Activated T-helper 9 cell treated with anti-CD3 and anti-CD28 coated beads, Interleukin-2, amount 50 U/mL, for 16 hours (primary cell): ENCODE measurements around the gene PICALM.
"Not testable (repeated sequence)": the region's sequence is repeated elsewhere in the genome, so short reads cannot be mapped to it uniquely, and the experiment has no call there.

Source experiments
- DNase-seq: peaks from one replicate; pipeline ENCODE4 v3.0.0-alpha.2; 2020; ENCODE audit warnings: low read depth

The PICALM gene

DNA sequence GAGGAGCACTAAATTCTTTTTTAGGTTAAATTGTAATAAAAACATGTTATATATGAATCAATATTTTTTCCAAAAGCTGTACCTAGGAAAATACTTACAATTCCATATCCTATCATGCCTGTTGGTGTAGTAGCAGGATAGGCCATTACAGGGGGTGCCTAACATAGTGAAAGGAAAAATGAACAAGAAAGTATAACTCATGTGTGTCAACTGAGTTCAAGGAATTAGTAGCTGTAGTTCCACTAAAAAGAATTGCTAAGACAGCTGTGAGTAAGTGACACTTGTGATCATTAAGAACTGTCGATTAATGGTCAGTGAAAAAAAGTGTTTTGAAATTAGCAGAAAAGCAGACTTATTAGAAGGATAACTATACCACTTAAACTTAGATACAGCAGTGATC, 92.4 kb downstream of the PICALM start:
- DNase-seq: no peak

DNA sequence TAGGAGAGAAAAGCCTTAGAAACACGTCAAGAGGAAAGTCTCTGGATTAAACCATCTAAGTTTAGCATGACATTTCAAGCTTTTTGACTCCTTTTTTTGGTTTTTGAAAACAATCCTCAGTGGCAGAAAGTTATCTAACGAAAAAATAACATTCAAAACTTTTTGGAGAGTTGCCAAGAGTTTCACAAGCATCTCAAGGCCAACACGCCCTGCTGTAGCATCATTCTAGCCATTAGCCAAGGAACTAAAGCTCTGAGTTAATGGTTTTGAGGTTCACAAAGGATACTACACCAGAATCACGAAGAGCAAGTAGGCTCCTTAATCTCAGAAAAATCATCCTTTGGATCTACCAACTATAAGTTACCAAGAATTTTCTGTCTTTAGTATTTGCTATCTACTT, 94.8 kb downstream of the PICALM start:
- no peak for DNase-seq

DNA sequence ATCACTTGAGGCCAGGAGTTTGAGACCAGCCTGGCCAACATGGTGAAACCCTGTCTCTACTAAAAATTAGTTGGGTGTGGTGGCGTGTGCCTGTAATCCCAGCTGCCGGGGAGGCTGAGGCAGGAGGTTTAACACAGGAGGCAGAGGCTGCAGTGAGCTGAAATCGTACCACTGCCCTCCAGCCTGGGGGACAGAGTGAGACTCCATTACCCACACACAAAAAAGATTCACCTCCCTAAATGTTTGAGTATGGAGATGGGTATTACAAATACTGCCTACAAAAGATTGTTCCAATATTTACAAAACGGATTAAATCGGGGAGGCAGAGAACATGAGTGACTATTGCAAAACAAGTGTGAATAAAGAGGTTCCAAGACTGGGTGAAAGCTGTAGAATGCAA, 98.3 kb downstream of the PICALM start:
- DNase-seq: no peak

DNA sequence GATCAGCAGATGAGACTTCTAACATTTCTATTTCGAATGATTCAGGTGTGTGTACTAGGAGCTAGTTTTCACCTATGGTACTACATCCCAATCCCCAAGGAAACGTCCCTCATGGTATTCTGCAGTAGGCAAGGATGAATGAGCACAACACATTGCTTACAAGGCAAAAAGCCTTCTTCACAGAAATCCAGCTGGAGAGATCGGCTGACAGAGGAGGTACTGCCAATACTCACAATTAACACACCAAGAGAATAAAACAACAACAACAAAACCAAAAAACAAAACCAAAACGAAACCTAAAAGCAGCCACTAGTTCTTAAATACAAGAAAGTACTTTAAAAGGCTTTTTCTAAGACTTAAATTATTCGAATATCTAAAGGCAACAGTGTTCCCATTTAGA, 101.4 kb downstream of the PICALM start:
- no peak for DNase-seq

DNA sequence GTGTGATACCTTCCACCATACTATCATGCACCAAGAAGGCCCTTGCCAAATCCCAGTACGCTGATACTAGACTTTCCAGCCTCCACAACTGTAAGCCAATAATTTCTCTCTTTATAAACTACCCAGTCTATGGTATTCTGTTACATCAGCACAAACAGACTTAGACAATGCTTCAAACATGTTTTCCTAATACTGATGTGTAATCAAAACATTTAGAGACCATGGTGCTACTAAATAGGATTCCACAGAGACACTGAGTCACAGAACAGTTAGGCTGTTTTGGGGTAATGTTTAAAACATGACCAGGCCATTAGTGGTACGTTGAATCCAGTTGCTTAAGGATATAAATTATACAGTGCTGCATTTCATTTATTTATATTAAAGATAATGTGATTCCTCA, 103.7 kb downstream of the PICALM start:
- no peak for DNase-seq

DNA sequence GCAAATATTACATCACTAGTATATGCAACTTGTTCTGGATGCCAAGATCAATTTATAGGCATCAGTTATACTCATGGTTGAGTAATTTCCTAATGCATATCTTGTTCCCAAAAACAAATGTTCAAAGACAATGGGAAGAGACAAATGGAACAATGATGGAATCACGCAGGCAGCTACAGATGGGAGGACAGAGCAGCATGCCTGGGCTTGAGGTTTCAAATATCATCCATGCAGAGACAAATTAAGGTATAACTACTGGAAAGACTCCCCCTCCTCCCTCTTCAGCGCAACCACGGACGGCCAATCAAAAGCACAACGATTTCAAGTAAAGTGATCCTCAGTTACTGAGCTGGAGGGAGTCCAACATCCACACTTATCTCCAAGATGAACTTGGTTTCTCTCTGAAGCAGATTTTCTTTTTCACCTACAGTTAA, 106.9 kb downstream of the PICALM start:
- no peak for DNase-seq

DNA sequence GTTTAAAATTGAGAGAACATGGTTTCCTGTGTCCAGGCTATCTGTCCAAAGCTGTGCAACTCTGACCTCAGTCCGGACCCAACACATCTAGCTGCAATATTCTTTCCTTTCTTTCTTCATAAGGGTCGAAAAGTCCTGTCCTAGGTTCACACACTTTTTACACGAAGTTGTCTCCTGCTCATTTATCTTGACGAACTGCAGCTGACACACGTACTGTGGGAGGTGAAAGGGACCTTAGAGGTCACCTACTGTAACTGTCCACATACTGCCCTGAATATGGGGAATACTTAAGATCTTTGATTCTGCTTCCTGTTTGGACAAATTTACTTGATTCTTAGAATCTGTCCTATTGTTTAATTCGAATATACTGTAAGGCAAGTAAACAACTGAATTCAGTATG, 107.8 kb downstream of the PICALM start:
- no peak for DNase-seq

DNA sequence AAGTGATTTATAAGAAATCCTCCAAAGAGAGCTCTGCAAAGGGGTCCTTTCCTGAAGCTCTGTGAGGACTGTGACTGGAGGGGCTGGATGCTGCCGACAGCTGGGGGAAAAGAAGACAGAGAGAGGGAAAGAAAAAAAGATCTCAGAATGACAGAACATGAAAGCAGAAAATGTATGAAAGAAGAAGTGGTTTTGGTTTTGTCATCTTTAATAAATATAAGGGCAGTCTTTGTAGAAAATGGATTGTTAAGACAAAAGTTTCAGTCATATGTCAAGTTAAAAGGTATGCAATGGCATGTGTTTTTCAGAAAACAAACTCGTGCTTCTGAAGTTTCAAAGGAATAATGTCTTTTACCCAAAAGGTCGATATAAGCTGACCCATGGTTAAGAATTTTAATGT, 108.2 kb downstream of the PICALM start:
- DNase-seq: no peak

DNA sequence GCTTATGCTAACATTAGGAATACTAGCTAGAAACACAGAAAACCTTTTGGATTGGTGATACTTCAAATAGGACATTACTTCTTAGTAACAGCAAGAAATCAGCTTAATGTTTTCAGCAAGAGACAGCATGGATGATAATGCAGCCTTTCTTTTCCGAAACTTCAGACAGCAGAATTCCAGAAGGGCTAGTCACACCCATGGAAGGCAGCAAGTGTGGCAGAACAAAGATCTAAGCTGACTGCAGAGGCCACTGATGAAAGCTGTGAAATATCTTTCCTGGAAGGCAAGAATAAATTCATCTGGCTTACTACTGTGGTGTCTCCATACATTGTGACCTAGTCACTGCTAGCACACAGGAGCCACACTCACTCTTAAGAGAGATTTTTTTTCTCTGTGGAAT, 113.4 kb downstream of the PICALM start:
- DNase-seq: no peak

DNA sequence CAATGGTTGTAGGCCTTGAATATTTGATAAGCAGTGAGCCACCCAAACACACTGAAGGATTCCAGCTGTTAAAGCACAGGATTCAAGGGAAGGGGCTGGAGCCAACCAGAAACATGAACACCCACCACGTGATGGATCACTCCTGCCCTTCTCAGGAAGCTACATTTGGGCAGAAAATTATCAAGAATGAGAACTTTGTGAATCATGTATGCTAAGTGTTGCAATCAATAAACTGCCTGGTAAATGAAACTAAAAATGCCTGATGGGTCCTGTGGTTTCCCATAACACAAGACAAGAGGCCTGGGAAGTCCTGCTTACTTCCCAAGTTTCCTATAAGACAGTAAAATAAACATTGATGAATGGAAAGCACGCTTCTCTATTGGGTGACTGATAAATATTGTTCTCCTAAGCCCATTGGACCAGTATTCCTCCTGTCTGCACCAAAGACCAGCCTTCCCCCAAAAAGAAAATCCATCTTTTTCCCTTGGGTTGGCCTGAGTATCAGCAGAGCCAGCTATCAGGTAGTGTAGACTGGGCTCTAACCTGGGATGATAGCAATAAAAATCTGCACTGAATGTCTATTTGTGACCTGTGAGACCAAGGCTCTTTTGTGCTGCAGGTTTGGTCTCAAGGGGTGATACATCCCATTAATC, 115.3 kb downstream of the PICALM start:
- DNase-seq: no peak

DNA sequence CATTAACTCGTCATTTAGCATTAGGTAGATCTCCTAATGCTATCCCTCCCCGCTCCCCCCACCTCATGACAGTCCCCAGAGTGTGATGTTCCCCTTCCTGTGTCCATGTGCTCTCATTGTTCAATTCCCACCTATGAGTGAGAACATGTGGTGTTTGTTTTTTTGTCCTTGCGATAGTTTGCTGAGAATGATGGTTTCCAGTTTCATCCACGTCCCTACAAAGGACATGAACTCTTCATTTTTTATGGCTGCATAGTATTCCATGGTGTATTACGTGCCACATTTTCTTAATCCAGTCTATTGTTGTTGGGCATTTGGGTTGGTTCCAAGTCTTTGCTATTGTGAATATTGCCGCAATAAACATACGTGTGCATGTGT, 116.8 kb downstream of the PICALM start:
- DNase-seq: not testable (repeated sequence)

DNA sequence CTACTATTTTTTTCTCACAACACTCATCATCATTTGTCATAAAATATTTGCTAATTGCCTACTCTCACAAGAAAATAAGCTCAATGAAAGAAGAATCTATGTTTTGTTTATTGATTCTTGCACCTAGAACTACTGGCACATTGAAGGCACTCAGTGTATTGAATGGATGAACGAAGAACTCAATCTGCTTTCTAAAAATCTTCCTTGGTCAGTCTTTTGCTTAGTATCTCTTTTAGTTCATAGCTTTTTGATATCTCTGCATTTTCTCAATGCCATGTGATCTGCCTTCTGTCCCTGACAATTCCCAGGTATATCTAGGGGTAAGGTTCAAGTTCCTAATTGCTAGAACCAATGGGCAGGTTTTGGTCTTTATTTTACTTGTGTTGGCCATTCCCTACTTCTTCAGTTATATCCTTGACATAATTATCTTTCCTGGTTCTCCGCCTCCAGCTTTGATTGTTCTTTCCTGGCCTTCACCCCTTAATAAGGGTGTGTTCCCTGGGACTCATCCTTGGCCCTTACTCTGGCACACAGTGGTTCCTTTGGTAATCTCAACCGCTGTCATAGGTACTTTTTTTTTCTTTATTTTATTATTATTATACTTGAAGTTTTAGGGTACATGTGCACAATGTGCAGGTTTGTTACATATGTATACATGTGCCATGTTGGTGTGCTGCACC, 117.3 kb downstream of the PICALM start:
- DNase-seq: no peak

DNA sequence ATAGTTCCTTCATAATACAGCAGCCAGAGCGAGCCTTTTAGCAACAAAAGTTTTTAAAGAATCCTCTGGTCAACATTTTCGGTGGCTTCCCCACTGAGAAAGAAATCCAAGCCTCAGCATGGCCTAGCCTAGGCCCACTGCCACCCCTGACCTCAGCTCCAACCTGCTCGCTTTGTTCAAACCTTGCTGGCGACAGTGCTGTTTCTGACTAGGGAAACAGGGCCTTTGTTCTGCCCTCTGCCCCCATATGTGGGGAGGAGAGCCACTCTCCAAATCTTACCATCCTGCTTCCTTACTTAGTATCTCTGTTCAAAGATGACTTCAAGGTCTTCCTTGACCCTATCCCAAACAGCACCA, 117.9 kb downstream of the PICALM start:
- DNase-seq: no peak

DNA sequence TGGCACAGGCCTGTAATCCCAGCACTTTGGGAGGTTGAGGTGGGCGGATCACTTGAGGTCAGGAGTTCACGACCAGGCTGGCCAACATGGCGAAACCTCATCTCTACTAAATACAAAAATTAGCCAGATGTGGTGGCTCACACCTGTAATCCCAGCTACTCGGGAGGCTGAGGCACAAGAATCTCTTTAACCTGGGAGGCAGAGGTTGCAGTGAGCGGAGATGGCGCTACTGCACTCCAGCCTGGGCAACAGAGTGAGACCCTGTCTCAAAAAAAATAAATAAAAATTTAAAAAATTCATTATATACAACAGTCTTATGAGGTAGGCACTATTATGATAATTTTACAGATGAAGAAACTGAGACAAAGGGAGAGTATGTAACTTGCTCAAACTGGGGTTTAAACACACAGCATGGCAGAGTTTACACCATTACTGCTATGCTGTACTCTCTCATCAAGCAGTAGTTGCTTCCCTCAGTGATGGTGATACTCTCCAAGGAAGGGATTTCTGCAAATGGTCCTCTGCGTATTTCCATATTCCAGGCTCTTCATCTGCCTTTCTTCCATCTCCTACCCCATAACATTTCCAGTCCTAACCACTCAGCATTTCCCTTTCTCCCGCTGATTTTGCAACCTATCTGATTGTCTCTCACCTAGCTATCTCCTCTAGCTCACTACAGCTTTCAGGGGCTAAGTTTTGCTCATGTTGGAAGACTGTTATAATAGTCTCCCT, 118.4 kb downstream of the PICALM start:
- DNase-seq: no peak

DNA sequence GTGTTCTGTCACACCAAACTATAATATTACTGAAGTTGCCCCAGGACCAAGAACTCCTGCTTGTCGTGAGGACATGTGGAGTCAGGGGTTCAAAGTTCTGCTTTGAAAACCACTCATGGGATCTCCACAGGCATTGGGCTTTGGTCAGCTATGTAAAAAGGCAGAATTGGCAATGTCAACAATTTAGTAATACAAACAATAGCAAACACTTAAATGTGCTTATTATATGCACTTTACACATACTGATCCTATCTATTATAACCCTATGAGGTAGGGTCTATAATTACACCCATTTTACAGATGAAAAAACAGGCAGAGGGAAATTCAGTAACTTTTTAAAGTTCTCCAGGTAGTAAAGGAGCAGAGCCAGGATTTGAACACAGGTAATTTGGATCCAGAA, 119.1 kb downstream of the PICALM start:
- DNase-seq: no peak

DNA sequence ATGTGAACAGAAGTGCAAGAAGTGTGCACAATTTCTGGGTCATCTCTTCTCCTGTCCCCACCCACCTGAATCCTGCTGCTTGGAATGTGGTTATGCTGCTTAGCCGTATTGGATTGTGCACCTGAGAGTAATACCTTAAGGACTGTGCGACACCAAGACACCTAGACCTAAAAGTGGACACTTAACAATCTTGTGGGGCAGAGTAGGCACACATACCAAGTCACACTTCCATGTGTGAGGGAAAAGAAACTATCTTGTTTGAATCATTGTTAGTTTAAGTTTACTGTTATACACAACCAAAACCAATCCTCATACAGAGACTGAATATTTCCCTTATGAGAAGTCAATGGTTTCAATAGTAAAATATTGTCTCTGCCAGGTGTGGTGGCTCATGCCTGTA, 120.0 kb downstream of the PICALM start:
- DNase-seq: no peak

DNA sequence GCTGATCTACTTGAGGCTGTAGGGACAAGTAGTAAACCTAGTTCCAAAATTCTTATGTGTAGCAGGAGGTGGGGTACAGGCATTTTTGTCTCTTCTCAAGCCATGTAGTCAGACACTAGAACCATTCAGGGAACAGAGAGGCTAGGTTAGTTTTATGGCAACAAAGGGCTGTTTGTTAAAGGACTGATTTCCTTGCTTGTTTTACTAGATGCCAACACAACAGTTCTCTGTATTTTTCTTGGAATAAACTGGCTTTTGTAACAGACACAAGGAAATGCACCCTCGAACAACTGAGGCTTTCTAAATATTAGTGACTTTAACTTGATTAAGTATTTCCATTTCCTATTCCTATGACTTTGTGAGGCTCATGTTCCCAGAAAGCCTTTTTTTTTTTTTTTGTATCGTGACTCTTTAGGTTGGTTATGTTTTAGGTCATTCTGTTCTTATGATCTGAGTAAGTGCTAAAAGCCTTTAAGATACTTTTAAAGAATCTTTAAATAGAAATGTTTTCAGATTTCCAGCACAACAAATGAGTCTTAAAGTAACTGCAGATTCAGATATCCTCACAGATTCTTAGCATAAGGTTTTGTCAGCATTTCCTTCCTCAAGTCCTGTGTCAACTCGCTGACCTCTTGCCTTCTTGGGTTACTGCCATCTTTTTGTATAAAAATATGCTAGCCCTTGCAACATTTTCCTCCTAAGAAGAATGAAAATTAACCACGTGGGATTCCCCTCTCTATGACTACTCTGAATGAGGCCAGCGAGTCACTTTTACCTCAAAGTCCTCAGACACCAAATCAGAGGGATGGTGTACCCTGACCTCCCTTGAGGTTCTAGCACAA, 121.2 kb downstream of the PICALM start:
- no peak for DNase-seq

DNA sequence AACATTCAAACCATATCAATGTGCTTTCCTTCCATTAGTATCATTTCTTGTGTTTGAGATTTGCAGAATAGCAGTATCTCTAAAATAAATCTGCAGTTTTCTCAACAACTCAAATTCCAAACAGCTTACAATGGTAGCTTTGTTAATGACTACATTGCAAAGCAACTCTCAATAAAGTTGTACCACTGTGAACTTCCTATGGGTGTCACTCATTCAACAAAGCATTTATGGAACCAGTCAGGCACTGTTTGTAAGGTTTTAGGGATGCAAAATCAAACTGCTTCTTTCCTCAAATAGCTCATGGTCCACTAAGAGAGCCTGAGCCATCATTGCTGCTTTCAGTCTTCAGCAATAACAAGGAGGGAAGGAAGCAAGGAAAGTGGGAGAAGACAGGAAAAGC, 122.7 kb downstream of the PICALM start:
- DNase-seq: no peak

DNA sequence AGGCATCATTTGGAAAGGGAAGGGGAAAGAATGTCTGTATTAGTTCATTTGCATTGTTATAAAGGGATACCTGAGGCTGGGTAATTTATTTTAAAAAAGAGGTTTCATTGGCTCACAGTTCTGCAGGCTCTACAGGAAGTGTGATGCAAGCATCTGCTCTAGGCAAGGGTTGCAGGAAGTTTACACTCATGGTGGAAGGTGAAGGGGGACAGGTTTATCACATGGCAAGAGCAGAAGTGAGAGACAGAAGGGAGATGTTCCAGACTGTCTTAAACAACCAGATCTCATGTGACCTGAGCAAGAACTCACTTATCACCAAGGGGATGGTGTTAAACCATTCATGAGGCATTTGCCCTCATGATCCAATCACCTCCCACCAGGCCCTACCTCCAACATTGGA, 123.1 kb downstream of the PICALM start:
- DNase-seq: no peak

DNA sequence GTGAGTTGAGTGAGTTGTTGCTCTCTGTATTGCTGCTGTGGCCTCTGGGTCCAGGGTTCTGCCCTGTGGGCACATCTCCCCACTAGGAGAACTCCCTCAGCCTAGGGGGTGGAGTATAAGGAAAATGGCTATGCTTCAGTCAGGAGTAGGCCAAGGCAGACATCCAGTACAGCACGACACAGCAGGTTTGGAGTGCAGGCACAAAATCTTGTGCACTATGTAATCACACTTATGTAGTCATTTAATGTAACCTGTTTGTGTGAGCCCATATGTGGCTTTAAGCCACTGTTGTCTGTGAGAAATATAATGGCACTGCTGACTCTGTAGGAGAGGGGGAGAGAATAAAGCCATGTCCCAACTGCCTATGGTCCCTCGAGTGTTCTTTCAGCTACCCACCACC, 123.6 kb downstream of the PICALM start:
- DNase-seq: no peak

DNA sequence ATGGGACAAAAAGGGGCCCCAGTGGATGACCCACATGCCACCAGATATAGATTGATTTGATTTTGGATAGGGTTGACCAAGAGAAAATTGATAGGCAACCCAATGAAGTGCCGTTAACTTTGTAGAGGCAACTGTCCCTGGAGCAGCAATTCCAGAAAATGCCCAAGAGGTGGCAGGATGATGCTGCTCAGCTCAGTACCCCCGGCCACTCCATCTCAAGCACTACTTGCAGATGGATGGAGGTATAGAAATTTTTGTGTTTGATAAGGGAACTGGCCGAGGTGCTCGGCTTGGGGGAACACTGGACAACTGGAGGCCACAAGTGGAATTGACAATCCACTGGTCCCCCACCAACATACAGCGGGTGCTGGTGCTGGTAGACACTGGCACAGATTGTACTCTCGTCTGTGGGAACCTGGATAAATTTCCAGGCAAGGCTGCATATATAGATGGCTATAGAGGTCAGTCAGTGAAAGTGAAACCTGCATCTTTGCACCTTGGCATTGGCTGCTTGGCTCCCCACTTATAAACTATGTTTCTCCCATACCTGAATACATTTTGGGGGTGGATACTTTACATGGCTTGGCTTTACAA, 127.4 kb downstream of the PICALM start:
- no peak for DNase-seq
